ENCODE measurements around the gene LZTR1.

Gene LZTR1

DNA sequence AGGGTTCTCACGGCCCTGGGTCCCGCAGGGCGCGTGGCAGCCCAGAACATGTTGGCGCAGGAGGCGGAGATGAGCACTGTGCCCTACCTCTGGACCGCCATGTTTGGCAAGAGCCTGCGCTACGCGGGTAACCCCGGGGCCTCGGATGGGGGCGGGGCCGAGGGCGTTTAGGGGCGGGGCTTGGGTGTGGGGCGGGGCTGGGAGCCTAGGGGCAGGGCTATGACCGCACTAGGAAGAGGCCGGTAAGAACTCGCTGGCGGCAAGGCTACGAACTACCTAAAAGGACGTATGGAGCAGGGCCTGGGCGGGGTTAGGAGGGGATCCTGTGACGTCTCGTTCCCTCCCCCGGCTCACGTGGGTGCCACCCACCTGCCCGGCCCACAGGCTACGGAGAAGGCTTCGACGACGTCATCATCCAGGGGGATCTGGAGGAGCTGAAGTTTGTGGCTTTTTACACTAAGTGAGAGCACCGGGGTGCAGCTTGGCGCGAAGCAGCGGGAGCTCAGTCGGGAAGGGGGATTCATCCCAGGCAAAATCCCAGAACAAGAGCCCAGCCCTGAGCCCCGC, 2.8 kb upstream of the LZTR1 start:
- DNase-seq (ENCODE audit: insufficient read length, low spot score) (no peak), FAIRE-seq (no peak)

GRCh38 chr22:20979940-20980453, 2.1 kb upstream of the LZTR1 start:
- FAIRE-seq = no peak
- no peak for DNase-seq (ENCODE audit: insufficient read length, low spot score)

GRCh38 chr22:20980523-20980922, 1.6 kb upstream of the LZTR1 start:
- DNase-seq (ENCODE audit: insufficient read length, low spot score) (no peak), FAIRE-seq (no peak)

GRCh38 chr22:20980938-20981722, 967 bp upstream of the LZTR1 start:
- FAIRE-seq (no peak), DNase-seq (ENCODE audit: insufficient read length, low spot score) (no peak)

DNA sequence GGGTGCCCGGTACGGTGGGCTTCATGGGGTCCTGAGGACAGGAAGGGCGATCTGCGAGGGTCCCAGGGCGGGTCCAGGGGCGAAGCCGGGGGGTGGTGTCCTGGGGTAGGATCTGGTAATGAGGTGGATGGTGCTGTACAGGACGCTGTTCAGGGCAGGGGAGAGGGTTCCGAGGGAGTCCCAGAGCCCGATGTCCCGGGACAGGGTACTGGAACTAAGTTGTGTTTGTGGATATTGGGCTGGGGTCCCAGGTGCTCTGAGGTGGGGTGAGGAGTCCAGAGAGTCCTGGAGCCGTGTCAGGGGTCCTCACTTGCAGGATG, 426 bp downstream of the LZTR1 start:
- FAIRE-seq (no peak), DNase-seq (ENCODE audit: insufficient read length, low spot score) (no peak)

- FAIRE-seq = no peak
Measured at GRCh38 chr22:20983081-20983771, 1.1 kb downstream of the LZTR1 start.

GRCh38 chr22:20985720-20986119, 3.6 kb downstream of the LZTR1 start:
- DNase-seq (ENCODE audit: insufficient read length, low spot score) (no peak), FAIRE-seq (no peak)

More at GRCh38 chr22:20983081-20983771, 1.1 kb downstream of the LZTR1 start:
- DNase-seq (ENCODE audit: insufficient read length, low spot score) = no peak

- DNase-seq (ENCODE audit: insufficient read length, low spot score) (no peak), FAIRE-seq (no peak)
Measured at GRCh38 chr22:20986365-20986764, 4.3 kb downstream of the LZTR1 start.

GRCh38 chr22:20987375-20987774, 5.3 kb downstream of the LZTR1 start:
- FAIRE-seq (no peak), DNase-seq (ENCODE audit: insufficient read length, low spot score) (no peak)

- no peak for FAIRE-seq
Measured at GRCh38 chr22:20988573-20989322, 6.7 kb downstream of the LZTR1 start.

DNA sequence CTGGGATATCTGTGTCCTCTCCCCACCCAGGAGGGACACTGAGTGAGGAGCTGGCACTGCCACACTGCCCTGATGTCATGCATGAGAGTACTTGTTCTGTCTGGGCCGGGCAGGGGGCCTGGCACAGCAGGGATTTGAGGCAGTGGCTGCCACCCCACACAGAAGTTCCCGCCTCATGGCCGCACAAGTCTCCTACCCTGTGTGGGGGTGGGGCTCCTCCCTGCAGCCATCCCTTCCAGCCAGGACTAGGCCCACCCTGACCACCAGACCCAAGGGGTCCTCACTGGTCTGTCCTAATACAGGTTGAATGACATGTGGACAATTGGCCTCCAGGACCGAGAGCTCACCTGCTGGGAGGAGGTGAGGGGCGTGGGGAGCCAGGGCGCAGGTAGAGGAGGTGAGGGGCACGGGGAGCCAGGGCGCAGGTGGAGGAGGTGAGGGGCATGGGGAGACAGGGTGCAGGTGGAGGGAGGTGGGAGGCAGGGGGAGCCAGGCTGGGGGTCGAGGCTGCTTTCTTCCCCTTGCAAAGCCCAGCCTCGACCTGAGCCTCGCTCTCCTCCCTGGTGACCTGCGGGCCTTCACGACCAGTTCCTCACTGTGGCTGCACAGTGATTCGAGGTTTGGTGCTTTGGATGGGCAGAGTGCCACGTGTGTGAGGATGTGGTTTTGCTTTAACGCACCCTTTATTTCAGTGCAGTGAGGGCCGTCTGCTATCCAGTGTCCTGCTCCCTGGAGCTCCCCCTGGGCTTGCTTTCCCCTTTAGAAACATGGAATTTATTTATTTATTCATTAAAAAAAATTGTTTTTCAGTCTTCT, 7.4 kb downstream of the LZTR1 start:
- no peak for DNase-seq (ENCODE audit: insufficient read length, low spot score)
- FAIRE-seq = no peak

More at GRCh38 chr22:20988573-20989322, 6.7 kb downstream of the LZTR1 start:
- no peak for DNase-seq (ENCODE audit: insufficient read length, low spot score)

GRCh38 chr22:20990184-20991180, 8.4 kb downstream of the LZTR1 start:
- FAIRE-seq (no peak), DNase-seq (ENCODE audit: insufficient read length, low spot score) (no peak)

DNA sequence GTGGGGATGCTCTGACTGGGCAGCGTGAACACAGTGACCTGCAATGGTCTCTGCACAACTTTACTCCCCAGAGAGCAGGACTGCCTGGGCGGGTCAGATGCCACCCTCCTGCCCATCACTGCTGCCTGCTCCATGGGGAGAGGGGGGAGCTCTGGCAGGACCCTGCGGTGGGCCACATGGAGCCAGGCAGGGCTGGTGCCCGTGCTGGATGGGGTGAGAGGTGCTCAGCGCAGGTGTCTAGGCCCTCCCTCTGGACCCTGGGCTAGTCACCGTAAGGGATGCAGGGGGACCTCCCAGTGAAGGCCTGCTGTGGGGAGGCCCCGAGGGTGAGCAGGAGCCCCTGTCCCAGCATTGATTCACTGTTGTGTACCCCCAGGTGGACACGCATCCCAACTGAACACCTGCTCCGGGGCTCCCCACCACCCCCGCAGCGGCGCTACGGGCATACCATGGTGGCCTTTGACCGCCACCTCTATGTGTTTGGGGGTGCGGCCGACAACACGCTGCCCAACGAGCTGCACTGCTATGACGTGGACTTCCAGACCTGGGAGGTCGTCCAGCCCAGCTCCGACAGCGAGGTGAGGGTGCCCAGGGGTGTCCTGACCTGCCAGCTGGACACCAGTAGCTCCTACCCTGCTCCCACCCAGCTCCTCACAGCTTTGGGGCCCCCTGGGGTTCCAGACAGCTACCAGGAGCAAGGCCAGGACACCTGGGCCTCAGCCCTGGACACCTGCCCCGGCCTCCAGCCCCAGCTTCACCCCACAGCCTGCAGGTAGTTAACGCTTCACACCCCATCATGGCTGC, 9.4 kb downstream of the LZTR1 start:
- DNase-seq (ENCODE audit: insufficient read length, low spot score) (no peak), FAIRE-seq (no peak)

DNA sequence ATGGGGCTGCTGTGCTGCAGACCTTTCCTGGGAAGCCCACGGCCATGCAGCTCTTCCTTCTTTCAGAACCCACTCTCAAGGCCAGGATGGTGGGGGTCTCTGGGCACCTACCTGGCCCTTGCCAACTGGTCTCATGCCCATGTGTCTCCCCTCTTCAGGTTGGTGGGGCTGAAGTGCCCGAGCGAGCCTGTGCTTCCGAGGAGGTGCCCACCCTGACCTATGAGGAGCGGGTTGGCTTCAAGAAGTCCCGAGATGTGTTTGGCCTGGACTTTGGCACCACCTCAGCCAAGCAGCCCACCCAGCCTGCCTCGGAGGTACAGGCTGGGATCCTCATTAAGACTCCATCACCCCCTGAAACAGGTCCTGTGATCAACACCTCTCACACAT, 10.0 kb downstream of the LZTR1 start:
- FAIRE-seq = no peak

DNA sequence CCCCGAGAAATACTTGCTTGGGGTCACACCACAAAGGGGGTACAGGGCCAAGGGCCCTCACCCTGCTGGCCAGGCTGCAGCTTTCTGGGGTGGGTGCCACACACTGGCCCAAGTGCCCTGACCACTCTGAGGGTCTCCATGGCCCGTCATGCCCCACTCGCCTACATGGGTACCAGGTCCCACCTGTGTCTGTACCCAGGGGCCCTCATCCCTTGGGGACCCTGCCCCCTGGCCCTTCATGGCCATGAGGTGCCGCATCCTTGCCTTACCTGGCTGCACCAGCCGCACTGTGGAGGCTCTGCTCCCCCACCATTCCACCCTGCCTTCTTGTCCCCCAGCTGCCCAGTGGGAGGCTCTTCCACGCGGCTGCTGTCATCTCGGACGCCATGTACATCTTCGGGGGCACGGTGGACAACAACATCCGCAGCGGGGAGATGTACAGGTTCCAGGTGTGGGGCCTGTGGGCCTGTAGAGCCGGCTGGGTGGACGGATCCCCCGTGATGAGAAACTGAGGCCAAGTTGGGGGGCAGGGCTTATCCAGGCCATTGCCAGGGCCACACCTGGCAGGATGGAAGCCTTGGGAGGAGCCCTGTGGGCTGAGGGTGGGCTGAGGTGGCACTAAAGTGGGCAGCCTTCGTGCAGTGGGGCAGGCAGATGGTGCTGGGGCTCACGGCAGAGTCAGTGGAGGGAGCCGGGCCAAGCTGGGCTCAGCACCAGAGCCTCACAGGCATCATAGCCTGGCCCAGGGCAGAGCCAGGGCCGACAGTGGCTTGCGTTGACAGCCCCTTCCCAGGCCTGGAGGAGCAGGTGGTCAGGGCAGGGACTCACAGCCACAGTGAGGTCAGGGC, 10.6 kb downstream of the LZTR1 start:
- no peak for FAIRE-seq

More for the DNA sequence above, 10.0 kb downstream of the LZTR1 start:
- DNase-seq (ENCODE audit: insufficient read length, low spot score) = no peak

GRCh38 chr22:20993304-20994127, 11.4 kb downstream of the LZTR1 start:
- FAIRE-seq = no peak

More for the DNA sequence above, 10.6 kb downstream of the LZTR1 start:
- DNase-seq (ENCODE audit: insufficient read length, low spot score) = no peak

More at GRCh38 chr22:20993304-20994127, 11.4 kb downstream of the LZTR1 start:
- no peak for DNase-seq (ENCODE audit: insufficient read length, low spot score)
